K562 (cell line): ENCODE results near the gene ERO1B. TPM values are rescaled to one million over a fixed set of nuclear protein-coding genes. Genes with fewer than 3 reads are reported as not detected.

Experiments
- ATAC-seq: fragments of 200-7000 bp; cut with Tn5 transposase; 3 replicates; pipeline ENCODE4 v1.9.1; 2020; ENCODE audit warnings: moderate library complexity
- BruUV-seq: library from RNA; stranded (reverse); fragments of 400-500 nt; replicated peaks from 2 replicates; lab custom pipeline; 2021; lab: Mats Ljungman, UMichigan
- CTCF ChIA-PET: fragments of 300-600 bp; formaldehyde crosslinking; extraction: SDS; loops from one replicate; lab custom pipeline; 2021; ENCODE audit warnings: low intra/inter-chr PET ratio; lab: Yijun Ruan, JAX
- POLR2A ChIA-PET: fragments of 300-600, 350-650 bp; sonication (Branson Sonifier 250); formaldehyde crosslinking; extraction: SDS; loops from one replicate; lab custom pipeline; 2021; ENCODE audit warnings: antibody characterized with exemption, inconsistent platforms; lab: Yijun Ruan, JAX
- DNase-seq, 4 experiments: peaks; one replicate each; pipeline versions ENCODE4 v3.0.0 to v3.0.0-alpha.2; 2011 to 2018; ENCODE audit warnings: low spot score in 3 of 4, mixed read lengths in 3 of 4; ENCODE audit errors: extremely low read depth in 1 of 4
- FAIRE-seq: peaks from 2 replicates; lab custom pipeline; 2011; peaks lifted over from hg19 to GRCh38; lab: Jason Lieb, UNC
- H2AFZ ChIP-seq: 2 replicates; pipeline ENCODE4 v1.6.0; 2011; ENCODE audit warnings: low read depth, low read length, control low read depth, inconsistent platforms
- H3K27ac ChIP-seq: fragments of 200-600 bp; 3 replicates; pipeline ENCODE4 v1.8.0; 2011; ENCODE audit warnings: low read depth, mild to moderate bottlenecking, control low read depth, inconsistent platforms, low read length, moderate library complexity, mixed read lengths; ENCODE audit errors: extremely low read depth
- H3K27me3 ChIP-seq, 2 experiments: fragments of 300-600 bp in 1 of 2; 2 replicates in 1 of 2; 3 replicates in 1 of 2; pipeline versions ENCODE4 v1.6.0 to v1.8.0; 2011; ENCODE audit warnings: inconsistent platforms in 2 of 2, low read length in 2 of 2, mild to moderate bottlenecking in 1 of 2, mixed read lengths in 1 of 2, moderate library complexity in 1 of 2; ENCODE audit not compliant: control insufficient read depth in 2 of 2, insufficient read depth in 2 of 2
- H3K36me3 ChIP-seq: fragments of 300-600 bp; 3 replicates; pipeline ENCODE4 v1.8.0; 2011; ENCODE audit warnings: mild to moderate bottlenecking, low read length, inconsistent platforms; ENCODE audit not compliant: control insufficient read depth, insufficient read depth
- H3K4me1 ChIP-seq, 2 experiments: fragments of 200-600 bp in 1 of 2; replicated peaks in 1 of 2; 2 replicates in 1 of 2; 3 replicates in 1 of 2; pipeline versions ENCODE4 v1.5.1 to v1.8.0; 2011; ENCODE audit warnings: inconsistent platforms in 2 of 2, low read length in 2 of 2, mild to moderate bottlenecking in 1 of 2, mixed read lengths in 1 of 2, moderate library complexity in 1 of 2; ENCODE audit not compliant: control insufficient read depth in 2 of 2, insufficient read depth in 2 of 2
- H3K4me2 ChIP-seq: 2 replicates; pipeline ENCODE4 v1.6.1; 2011; ENCODE audit warnings: low read length, control low read depth, inconsistent platforms, mixed read lengths; ENCODE audit not compliant: insufficient read depth
- H3K4me3 ChIP-seq: fragments of 200-600 bp; sonication (generic), shearing (Covaris generic); 2 replicates; pipeline ENCODE4 v1.5.1; 2016; ENCODE audit warnings: control low read depth, inconsistent platforms
- H3K79me2 ChIP-seq: fragments of 200-600 bp; 3 replicates; pipeline ENCODE4 v1.8.0; 2011; ENCODE audit warnings: low read length, inconsistent platforms; ENCODE audit not compliant: control insufficient read depth, insufficient read depth
- H3K9ac ChIP-seq, 2 experiments: 2 replicates each; pipeline versions ENCODE4 v1.6.0 to v1.6.1; 2011; ENCODE audit warnings: low read depth in 2 of 2, low read length in 2 of 2, control low read depth in 1 of 2, inconsistent platforms in 1 of 2, mild to moderate bottlenecking in 1 of 2, mixed read lengths in 1 of 2; ENCODE audit not compliant: insufficient read depth in 1 of 2
- H3K9me1 ChIP-seq: one replicate; pipeline ENCODE4 v1.6.0; 2011; ENCODE audit warnings: inconsistent platforms, mild to moderate bottlenecking, low read length, moderate library complexity; ENCODE audit not compliant: control insufficient read depth, insufficient read depth
- H3K9me3 ChIP-seq: replicated peaks from 2 replicates; pipeline ENCODE4 v1.5.1; 2011; ENCODE audit warnings: low read depth, low read length, inconsistent platforms; ENCODE audit not compliant: control insufficient read depth, insufficient read depth
- H4K20me1 ChIP-seq: replicated peaks from 2 replicates; pipeline ENCODE4 v1.6.1; 2011; ENCODE audit warnings: low read length, inconsistent platforms, mixed read lengths; ENCODE audit not compliant: control insufficient read depth, insufficient read depth
- C11orf30 ChIP-seq: fragments of 450-650 bp; IDR thresholded peaks from 2 replicates; pipeline ENCODE4 v1.6.1; 2016; ENCODE audit warnings: low read depth, mild to moderate bottlenecking
- CREM ChIP-seq: IDR thresholded peaks from 2 replicates; pipeline ENCODE4 v1.6.1; 2014; ENCODE audit warnings: antibody characterized with exemption, low read depth
- FOXK2 ChIP-seq, 2 experiments: fragments of 450-650 bp; IDR thresholded peaks in 1 of 2; conservative IDR thresholded peaks in 1 of 2; 2 replicates each; pipeline ENCODE4 v1.6.1; 2016; ENCODE audit warnings: low read depth in 2 of 2, mild to moderate bottlenecking in 1 of 2
- GTF2A2 ChIP-seq: IDR thresholded peaks from 2 replicates; pipeline ENCODE4 v1.6.1; 2016; ENCODE audit warnings: mild to moderate bottlenecking, missing genetic modification characterization, missing compliant biosample characterization
- HOXB6 ChIP-seq: fragments of 250-450 bp; sonication (Bioruptor Pico); IDR thresholded peaks from 2 replicates; pipeline ENCODE4 v1.5.1; 2022; ENCODE audit warnings: mild to moderate bottlenecking, borderline replicate concordance
- IFI16 ChIP-seq: fragments of 250-450 bp; sonication (Bioruptor Pico); IDR thresholded peaks from 2 replicates; pipeline ENCODE4 v2.1.2; 2022; ENCODE audit warnings: mild to moderate bottlenecking, inconsistent platforms
- RBM39 ChIP-seq: fragments of 200-400 bp; formaldehyde crosslinking; optimal IDR thresholded peaks from 2 replicates; pipeline ENCODE3; 2018; ENCODE audit warnings: low read depth, low read length
- RFX5 ChIP-seq: IDR thresholded peaks from 2 replicates; pipeline ENCODE4 v1.6.1; 2011; ENCODE audit warnings: low read depth, mild to moderate bottlenecking, improper control_type of control experiment, low read length
- SMARCA4 ChIP-seq: fragments of 450-650 bp; IDR thresholded peaks from 2 replicates; pipeline ENCODE4 v1.6.1; 2016
- TGIF2 ChIP-seq: sonication (generic); formaldehyde crosslinking; IDR thresholded peaks from 2 replicates; pipeline ENCODE4 v1.8.1; 2022; ENCODE audit warnings: mild to moderate bottlenecking, missing genetic modification reagents, moderate library complexity
- ZFP36 ChIP-seq: fragments of 150-350 bp; IDR thresholded peaks from 2 replicates; pipeline ENCODE4 v1.6.1; 2018; ENCODE audit warnings: low read length, low read depth; ENCODE audit not compliant: partially characterized antibody
- ZNF146 ChIP-seq: IDR thresholded peaks from one replicate; pipeline ENCODE4 v1.6.1; 2018; ENCODE audit warnings: missing compliant biosample characterization; ENCODE audit not compliant: unreplicated experiment
- ZNF224 ChIP-seq: sonication (generic); formaldehyde crosslinking; IDR thresholded peaks from 2 replicates; pipeline ENCODE4 v1.8.0; 2022; ENCODE audit warnings: mild to moderate bottlenecking, missing genetic modification reagents
- WGBS: fragments of 100-300 bp; shearing (Covaris generic); methylation state at CpG from one replicate; pipeline ENCODE4 v1.1.6; 2016; ENCODE audit warnings: low coverage, mixed read lengths; ENCODE audit not compliant: insufficient coverage; ENCODE audit errors: missing lambda C conversion rate; 5-methylcytosine and 5-hydroxymethylcytosine counted together
- in situ Hi-C: fragments of 300-500 bp; cut with MboI; formaldehyde crosslinking; loops from 4 replicates; pipeline ENCODE4 v1.15.0; 2018; ENCODE audit warnings: inconsistent platforms, mixed read lengths
- intact Hi-C: fragments of 100-400 bp; cut with micrococcal nuclease; formaldehyde crosslinking; loops from 2 replicates; pipeline ENCODE4 v1.14.2; 2022
- polyA plus RNA-seq, 8 experiments: library from polyadenylated mRNA; depleted of rRNA in 4 of 8; stranded (reverse) in 5 of 8; unstranded in 3 of 8; fragments of >200 nt; fragmentation: Nextera tagmentation in 2 of 8; fragmentation: Illumina TruSeq in 1 of 8; extraction: Ambion mirVana in 2 of 8; extraction: Trizol in 1 of 8; gene quantifications; 2 replicates each; pipeline versions ENCODE4 v1.2.1 to v1.2.3, GENCODE V29; 2011 to 2014; ENCODE audit warnings: inconsistent platforms in 1 of 8, missing spikeins in 1 of 8
- total RNA-seq, 7 experiments: library from RNA; depleted of rRNA in 6 of 7; stranded (reverse); fragments of >200 nt in 6 of 7; fragmentation: Illumina TruSeq in 2 of 7; extraction: Trizol in 2 of 7; gene quantifications; 2 replicates each; pipeline versions ENCODE4 v1.2.1 to v1.2.3, GENCODE V29; 2011 to 2021; ENCODE audit warnings: low replicate concordance in 1 of 7
- TF ChIP-seq, protein P1 (sequence below): fragments of 450-650 bp; IDR thresholded peaks from 2 replicates; pipeline ENCODE4 v1.6.1; 2016; ENCODE audit warnings: antibody characterized with exemption
- TF ChIP-seq, protein P2 (sequence below): sonication (generic); formaldehyde crosslinking; IDR thresholded peaks from 2 replicates; pipeline ENCODE4 v1.5.0; 2020; ENCODE audit warnings: missing genetic modification reagents
- TF ChIP-seq, protein P3 (sequence below): sonication (generic); formaldehyde crosslinking; IDR thresholded peaks from 2 replicates; pipeline ENCODE4 v1.8.0; 2022; ENCODE audit warnings: mild to moderate bottlenecking, missing genetic modification reagents
- TF ChIP-seq, protein P4 (sequence below): fragments of 450-650 bp; formaldehyde crosslinking; IDR thresholded peaks from 2 replicates; pipeline ENCODE4 v1.4.0; 2020; ENCODE audit warnings: mild to moderate bottlenecking, moderate library complexity

The ERO1B gene
- total and polyA plus RNA-seq, 9 of the 15 experiments (the other 6 are each of a cell fraction or from before 2014, with no cell fraction given): 0.59 to 6.4 (median 4.2) TPM

DNA sequence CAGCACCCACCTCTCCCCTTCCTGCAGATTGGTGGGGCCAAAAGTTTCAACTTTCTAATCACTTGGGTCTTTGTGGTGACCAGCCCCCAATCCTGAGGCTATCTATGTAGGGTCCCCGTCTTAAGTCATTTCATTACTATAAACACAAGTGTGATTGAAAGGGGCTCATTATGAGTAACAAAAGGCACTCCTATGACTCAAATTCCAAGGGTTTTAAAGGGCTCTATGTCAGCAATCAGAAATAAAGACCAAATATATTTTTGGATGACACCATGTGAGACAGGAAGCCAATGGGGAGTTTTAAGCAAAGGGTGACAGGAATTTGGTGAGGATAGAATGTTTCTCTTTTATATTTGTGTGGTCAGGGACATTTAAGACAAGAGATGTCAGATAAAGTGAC, 6.2 kb downstream of the ERO1B start:
- ATAC-seq (no peak), FAIRE-seq (no peak), DNase-seq (no peak)
- Histone ChIP-seq H3K27ac (no peak overlapping the region), H2AFZ (no peak overlapping the region), H3K9me1 (no peaks in the 10 kb centered on the region), H3K36me3 (no peaks in the 10 kb centered on the region), H3K4me2 (no peak overlapping the region), H3K9ac (no peak overlapping the region), H3K4me1 (peaks cover under 1 to 5% of the 10 kb centered on the region in 2 experiments; a peak in 3 of 5 replicates), H3K9me3 (no peaks in the 10 kb centered on the region), H4K20me1 (no peaks in the 10 kb centered on the region), H3K79me2 (no peaks in the 10 kb centered on the region), H3K4me3 (no peak overlapping the region), H3K27me3 (no peaks in the 10 kb centered on the region)
- POLR2A ChIA-PET: interaction anchor here (0.8 to 2.4 kb wide), 6 partner anchors 9 to 154 kb away, joined by 3 to 8 read pairs (median 4); no protein-coding TSS in a partner anchor
- CTCF ChIA-PET: no interaction called here
- 43% methylated on average over 1 of the region's 1 CpG for WGBS
- intact Hi-C loops (no loop called here), in situ Hi-C loops (no loop called here)
- no TSS peak for BruUV-seq
- TF ChIP-seq C11orf30: no peak
- TF ChIP-seq, protein P1, sequence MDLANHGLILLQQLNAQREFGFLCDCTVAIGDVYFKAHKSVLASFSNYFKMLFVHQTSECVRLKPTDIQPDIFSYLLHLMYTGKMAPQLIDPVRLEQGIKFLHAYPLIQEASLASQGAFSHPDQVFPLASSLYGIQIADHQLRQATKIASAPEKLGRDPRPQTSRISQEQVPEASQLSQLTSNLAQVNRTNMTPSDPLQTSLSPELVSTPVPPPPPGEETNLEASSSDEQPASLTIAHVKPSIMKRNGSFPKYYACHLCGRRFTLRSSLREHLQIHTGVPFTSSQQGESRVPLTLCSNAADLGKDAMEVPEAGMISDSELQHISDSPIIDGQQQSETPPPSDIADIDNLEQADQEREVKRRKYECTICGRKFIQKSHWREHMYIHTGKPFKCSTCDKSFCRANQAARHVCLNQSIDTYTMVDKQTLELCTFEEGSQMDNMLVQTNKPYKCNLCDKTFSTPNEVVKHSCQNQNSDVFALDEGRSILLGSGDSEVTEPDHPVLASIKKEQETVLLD: no peak
- no peak for TF ChIP-seq ZNF224
- TF ChIP-seq, protein P2, sequence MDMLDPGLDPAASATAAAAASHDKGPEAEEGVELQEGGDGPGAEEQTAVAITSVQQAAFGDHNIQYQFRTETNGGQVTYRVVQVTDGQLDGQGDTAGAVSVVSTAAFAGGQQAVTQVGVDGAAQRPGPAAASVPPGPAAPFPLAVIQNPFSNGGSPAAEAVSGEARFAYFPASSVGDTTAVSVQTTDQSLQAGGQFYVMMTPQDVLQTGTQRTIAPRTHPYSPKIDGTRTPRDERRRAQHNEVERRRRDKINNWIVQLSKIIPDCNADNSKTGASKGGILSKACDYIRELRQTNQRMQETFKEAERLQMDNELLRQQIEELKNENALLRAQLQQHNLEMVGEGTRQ (CRISPR knock-in tag): no peak
- TF ChIP-seq ZNF146 (CRISPR knock-in tag): no peak
- TF ChIP-seq, protein P3, sequence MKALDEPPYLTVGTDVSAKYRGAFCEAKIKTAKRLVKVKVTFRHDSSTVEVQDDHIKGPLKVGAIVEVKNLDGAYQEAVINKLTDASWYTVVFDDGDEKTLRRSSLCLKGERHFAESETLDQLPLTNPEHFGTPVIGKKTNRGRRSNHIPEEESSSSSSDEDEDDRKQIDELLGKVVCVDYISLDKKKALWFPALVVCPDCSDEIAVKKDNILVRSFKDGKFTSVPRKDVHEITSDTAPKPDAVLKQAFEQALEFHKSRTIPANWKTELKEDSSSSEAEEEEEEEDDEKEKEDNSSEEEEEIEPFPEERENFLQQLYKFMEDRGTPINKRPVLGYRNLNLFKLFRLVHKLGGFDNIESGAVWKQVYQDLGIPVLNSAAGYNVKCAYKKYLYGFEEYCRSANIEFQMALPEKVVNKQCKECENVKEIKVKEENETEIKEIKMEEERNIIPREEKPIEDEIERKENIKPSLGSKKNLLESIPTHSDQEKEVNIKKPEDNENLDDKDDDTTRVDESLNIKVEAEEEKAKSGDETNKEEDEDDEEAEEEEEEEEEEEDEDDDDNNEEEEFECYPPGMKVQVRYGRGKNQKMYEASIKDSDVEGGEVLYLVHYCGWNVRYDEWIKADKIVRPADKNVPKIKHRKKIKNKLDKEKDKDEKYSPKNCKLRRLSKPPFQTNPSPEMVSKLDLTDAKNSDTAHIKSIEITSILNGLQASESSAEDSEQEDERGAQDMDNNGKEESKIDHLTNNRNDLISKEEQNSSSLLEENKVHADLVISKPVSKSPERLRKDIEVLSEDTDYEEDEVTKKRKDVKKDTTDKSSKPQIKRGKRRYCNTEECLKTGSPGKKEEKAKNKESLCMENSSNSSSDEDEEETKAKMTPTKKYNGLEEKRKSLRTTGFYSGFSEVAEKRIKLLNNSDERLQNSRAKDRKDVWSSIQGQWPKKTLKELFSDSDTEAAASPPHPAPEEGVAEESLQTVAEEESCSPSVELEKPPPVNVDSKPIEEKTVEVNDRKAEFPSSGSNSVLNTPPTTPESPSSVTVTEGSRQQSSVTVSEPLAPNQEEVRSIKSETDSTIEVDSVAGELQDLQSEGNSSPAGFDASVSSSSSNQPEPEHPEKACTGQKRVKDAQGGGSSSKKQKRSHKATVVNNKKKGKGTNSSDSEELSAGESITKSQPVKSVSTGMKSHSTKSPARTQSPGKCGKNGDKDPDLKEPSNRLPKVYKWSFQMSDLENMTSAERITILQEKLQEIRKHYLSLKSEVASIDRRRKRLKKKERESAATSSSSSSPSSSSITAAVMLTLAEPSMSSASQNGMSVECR (CRISPR knock-in tag): no peak
- no peak for TF ChIP-seq TGIF2 (CRISPR knock-in tag)
- no peak for TF ChIP-seq GTF2A2
- TF ChIP-seq IFI16: no peak
- TF ChIP-seq ZFP36: no peak
- TF ChIP-seq HOXB6: no peak
- TF ChIP-seq FOXK2 (conservative IDR thresholded peaks at IDR 0.05 in 1 of 2, IDR thresholded peaks at IDR 0.05 in 1 of 2; ENCODE audit: low read depth in 2 of 2): no peak
- TF ChIP-seq, protein P4, sequence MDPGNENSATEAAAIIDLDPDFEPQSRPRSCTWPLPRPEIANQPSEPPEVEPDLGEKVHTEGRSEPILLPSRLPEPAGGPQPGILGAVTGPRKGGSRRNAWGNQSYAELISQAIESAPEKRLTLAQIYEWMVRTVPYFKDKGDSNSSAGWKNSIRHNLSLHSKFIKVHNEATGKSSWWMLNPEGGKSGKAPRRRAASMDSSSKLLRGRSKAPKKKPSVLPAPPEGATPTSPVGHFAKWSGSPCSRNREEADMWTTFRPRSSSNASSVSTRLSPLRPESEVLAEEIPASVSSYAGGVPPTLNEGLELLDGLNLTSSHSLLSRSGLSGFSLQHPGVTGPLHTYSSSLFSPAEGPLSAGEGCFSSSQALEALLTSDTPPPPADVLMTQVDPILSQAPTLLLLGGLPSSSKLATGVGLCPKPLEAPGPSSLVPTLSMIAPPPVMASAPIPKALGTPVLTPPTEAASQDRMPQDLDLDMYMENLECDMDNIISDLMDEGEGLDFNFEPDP (CRISPR knock-in tag): no peak
- no peak for TF ChIP-seq RBM39
- TF ChIP-seq SMARCA4: no peak
- no peak for TF ChIP-seq RFX5
- TF ChIP-seq CREM: no peak
